ENCODE data around the gene DOCK9.

Gene DOCK9

DNA sequence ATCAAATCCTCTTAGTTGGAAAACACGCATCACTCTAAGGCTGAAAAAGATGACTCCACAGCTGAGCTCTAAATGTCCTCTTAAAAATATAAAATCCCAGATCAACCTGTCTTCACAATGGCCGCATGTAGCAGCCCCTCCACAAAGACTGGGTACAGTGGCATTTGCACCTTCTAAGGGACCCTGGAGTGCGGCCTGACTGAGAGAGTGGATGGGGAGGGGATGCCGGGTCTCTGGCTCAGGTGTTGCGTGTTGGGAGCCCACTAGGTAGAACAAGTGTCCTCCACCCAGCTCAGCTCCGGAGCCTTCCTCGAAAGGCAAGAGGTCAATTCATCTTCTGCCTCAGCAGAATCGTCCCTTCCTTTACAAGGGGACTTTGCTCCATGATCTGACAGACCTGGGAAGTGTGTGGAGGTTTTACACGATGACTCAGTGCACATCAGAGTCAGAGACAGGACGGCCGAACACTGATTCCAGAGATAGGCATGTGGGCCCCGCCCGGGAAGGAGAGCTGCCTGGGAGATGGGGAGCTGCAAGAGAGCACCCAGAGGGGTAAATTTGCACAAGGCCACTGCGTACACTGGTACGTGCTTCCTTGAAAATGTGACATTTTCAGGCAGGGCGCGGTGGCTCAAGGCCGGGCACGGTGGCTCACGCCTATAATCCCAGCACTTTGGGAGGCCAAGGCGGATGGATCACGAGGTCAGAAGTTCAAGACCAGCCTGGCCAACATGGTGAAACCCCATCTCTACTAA lies 201.8 kb downstream of the DOCK9 start:
- no peak overlapping the region for H3K4me3 ChIP-seq (ENCODE audit: low read depth, low read length)
- H3K9me3 ChIP-seq (ENCODE audit: severe bottlenecking): no peaks in the 10 kb centered on the region
- H3K36me3 ChIP-seq: no peaks in the 10 kb centered on the region
- TF ChIP-seq, protein P1, sequence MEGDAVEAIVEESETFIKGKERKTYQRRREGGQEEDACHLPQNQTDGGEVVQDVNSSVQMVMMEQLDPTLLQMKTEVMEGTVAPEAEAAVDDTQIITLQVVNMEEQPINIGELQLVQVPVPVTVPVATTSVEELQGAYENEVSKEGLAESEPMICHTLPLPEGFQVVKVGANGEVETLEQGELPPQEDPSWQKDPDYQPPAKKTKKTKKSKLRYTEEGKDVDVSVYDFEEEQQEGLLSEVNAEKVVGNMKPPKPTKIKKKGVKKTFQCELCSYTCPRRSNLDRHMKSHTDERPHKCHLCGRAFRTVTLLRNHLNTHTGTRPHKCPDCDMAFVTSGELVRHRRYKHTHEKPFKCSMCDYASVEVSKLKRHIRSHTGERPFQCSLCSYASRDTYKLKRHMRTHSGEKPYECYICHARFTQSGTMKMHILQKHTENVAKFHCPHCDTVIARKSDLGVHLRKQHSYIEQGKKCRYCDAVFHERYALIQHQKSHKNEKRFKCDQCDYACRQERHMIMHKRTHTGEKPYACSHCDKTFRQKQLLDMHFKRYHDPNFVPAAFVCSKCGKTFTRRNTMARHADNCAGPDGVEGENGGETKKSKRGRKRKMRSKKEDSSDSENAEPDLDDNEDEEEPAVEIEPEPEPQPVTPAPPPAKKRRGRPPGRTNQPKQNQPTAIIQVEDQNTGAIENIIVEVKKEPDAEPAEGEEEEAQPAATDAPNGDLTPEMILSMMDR (IDR thresholded peaks at IDR 0.05; ENCODE audit: low read depth, low read length): no peak
- no peaks in the 10 kb centered on the region for H3K27me3 ChIP-seq (ENCODE audit: insufficient read depth, low read depth, severe bottlenecking)
- DNase-seq: no peak
- H3K27ac ChIP-seq: no peak overlapping the region

DNA sequence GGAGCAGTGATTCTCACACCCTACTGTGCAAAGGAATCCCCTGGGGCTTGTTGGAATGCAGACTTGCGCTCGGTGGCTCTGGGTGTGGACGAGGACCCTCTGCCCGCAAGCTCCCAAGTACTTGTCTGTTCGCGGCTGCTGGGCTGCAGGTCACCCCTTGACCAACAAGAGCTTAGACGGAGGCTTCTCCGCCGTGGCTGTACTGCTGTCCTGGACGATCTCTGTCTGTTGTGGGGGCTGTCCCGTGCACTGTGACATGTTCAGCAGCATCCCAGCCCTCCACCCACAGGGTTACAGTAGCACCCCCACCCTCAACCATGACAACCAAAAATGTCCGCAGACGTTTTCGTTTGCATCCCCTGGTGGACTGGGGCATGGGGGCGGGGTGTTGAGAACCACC lies 202.5 kb downstream of the DOCK9 start:
- no peak for DNase-seq
- peaks cover 1% of the 10 kb centered on the region for H3K9me3 ChIP-seq (ENCODE audit: severe bottlenecking)
- H3K27me3 ChIP-seq (ENCODE audit: insufficient read depth, low read depth, severe bottlenecking): no peaks in the 10 kb centered on the region
- TF ChIP-seq, protein P1 (IDR thresholded peaks at IDR 0.05; ENCODE audit: low read depth, low read length): no peak
- no peaks in the 10 kb centered on the region for H3K36me3 ChIP-seq
- H3K27ac ChIP-seq: no peak overlapping the region
- H3K4me3 ChIP-seq (ENCODE audit: low read depth, low read length): no peak overlapping the region

DNA sequence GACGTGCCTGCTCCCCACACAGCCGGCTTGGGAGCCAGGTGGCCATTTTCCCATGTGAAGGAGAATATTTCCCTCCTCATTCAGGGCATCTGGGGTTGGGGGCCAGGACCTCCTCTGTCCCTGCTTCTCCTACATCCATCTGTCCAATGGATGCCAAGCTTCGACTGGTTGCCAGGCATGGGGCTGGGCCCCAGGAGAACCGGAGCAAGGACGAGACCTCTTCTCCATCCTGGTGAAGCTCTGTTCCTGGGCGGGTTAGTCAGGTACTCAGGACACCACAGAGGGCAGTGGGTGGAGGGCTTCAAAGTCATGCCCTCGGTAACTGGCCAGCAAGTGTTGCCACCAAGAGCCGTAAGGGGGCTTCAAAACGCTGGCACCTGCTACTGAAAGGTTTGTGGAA lies 203.1 kb downstream of the DOCK9 start:
- H3K27ac ChIP-seq: no peak overlapping the region
- H3K9me3 ChIP-seq (ENCODE audit: severe bottlenecking): peaks cover 3% of the 10 kb centered on the region
- H3K36me3 ChIP-seq: no peaks in the 10 kb centered on the region
- TF ChIP-seq, protein P1 (IDR thresholded peaks at IDR 0.05; ENCODE audit: low read depth, low read length): no peak
- DNase-seq: no peak
- no peak overlapping the region for H3K4me3 ChIP-seq (ENCODE audit: low read depth, low read length)
- no peaks in the 10 kb centered on the region for H3K27me3 ChIP-seq (ENCODE audit: insufficient read depth, low read depth, severe bottlenecking)

DNA sequence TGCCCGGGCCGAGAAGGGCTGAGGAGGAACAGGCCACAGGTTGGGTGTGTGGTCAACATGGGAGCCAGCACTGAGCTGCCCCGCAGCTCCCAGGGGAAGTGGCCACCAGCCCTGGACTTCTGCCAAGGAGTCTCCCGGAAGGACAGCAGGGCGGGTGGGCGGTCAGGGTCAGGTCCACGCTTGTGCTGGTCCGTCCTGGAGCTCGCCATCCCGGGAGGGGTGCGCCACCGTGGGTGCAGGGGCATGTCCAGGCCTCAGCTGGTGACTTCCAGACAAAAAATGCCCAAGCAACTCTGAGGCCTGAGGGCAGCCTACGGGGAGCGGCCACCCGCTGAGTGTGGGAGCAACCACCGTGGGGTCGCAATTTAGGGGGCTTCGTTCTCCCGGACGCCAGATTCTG lies 203.9 kb downstream of the DOCK9 start:
- Histone ChIP-seq H3K4me3 (ENCODE audit: low read depth, low read length) (no peak overlapping the region), H3K36me3 (no peaks in the 10 kb centered on the region), H3K9me3 (ENCODE audit: severe bottlenecking) (peaks cover 3% of the 10 kb centered on the region), H3K27ac (no peak overlapping the region), H3K27me3 (ENCODE audit: insufficient read depth, low read depth, severe bottlenecking) (no peaks in the 10 kb centered on the region)
- DNase-seq: no peak
- TF ChIP-seq, protein P1 (IDR thresholded peaks at IDR 0.05; ENCODE audit: low read depth, low read length): no peak

DNA sequence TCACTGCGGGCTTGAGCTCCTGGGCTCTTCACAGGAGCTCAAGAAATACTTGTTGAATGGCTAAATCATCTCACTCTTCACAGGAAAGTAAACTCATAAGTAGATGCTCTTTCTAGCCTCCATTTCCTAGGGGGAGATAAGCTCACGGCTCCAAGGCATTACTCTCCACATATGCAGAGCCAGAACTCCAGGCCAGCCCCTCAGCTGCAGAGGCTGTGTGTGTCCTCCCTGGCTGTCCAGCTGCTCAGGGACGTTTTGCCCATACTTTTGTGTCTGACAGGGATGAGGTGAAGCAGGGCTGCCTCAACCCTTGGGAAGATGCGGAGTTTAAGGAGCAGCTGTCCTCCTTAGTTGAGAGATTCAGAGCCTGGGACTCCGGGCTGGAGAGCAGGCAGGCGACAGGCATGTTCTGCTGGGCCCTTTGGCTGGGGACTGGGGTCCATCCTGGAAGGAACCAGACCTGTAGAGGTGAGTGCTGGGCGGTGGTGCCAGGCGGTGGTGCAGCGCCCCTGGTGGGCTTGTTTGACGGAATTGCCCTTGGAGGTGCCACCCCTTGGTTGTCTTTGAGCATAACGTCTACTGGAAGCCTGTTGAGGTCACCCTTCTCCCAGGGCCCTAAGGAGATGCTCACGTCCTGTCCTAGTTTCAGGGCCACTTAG lies 204.9 kb downstream of the DOCK9 start:
- H3K27ac ChIP-seq: no peak overlapping the region
- no peak for DNase-seq
- no peaks in the 10 kb centered on the region for H3K36me3 ChIP-seq
- H3K27me3 ChIP-seq (ENCODE audit: insufficient read depth, low read depth, severe bottlenecking): no peaks in the 10 kb centered on the region
- no peak overlapping the region for H3K4me3 ChIP-seq (ENCODE audit: low read depth, low read length)
- TF ChIP-seq, protein P1 (IDR thresholded peaks at IDR 0.05; ENCODE audit: low read depth, low read length): peak; percentile 51
- peaks cover 3% of the 10 kb centered on the region for H3K9me3 ChIP-seq (ENCODE audit: severe bottlenecking)
